Measurements from ENCODE around the gene CAMP.
A peak's percentile ranks its signal among the peaks of the same experiment; 100 is the strongest.
"Not testable (repeated sequence)": the region's sequence is repeated elsewhere in the genome, so short reads cannot be mapped to it uniquely, and the experiment has no call there.

Gene CAMP

GRCh38 chr3:48244461-48244860 is 21.2 kb downstream of the CAMP start:
- H3K4me3 ChIP-seq (ENCODE audit: low read depth, low read length): no peak overlapping the region
- no peak for DNase-seq (ENCODE audit: low read depth)

DNA sequence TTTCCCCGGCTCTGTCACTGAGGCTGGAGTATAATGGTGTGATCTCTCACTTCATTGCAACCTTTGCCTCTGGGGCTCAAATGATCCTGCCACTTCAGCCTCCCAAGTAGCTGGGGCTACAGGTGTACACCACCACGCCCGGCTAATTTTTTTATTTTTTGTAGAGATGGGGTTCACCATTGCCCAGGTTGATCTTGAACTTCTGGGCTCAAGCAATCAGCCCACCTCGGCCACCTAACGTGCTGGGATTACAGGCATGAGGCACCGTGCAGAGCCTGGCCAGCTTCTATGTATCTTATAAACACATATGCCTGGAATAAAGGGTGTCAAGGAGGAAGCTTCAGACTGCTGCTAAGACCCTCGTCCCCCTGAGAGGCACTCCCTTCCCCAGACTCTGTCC is 21.8 kb downstream of the CAMP start:
- no peak overlapping the region for H3K4me3 ChIP-seq (ENCODE audit: low read depth, low read length)
- DNase-seq (ENCODE audit: low read depth): no peak

DNA sequence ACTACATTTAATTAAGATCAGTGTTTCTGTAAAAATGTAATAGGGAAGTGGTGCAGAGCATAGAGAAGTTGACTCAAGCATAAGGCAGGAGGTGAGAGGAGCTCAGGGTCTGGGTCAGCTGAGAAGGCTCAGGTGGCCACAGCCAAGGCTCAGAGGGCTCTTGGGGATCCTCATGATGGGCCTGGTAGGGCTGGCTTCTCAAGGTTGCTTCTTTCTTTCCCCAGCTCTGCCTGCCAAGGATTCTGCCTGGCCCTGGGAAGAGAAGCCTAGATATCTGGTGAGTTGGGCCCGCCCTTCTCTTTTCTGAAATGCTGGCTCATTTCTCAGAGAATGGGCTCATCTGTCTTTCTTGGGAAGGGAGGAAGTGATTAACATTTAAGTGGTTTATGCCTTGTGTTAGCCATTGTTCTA is 24.1 kb downstream of the CAMP start:
- H3K4me3 ChIP-seq (ENCODE audit: low read depth, low read length): no peak overlapping the region
- DNase-seq (ENCODE audit: low read depth): no peak

GRCh38 chr3:48248095-48248850 is 25.0 kb downstream of the CAMP start:
- no peak for DNase-seq (ENCODE audit: low read depth)
- H3K4me3 ChIP-seq (ENCODE audit: low read depth, low read length): no peak overlapping the region

- no peak for DNase-seq (ENCODE audit: low read depth)
- no peak overlapping the region for H3K4me3 ChIP-seq (ENCODE audit: low read depth, low read length)
Measured at GRCh38 chr3:48256557-48256956, 33.3 kb downstream of the CAMP start.

DNA sequence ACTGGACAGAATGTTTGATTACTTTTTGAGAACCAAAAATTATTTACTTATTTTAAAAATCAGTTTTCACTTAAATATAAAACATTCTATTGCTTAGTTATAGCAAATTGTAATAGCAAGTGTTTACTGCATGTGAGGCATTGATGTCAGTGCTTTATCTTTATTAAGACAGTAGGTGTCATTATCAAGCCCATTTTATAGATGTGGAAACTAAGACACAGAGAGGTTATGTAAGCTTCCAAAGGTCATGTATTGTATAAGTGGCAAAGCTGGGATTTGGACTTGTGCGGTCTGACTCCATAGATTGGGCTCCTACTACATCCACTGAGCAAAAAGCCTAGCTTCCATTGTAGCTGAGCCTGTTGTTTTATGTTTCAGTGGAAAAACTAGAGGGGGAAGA is 35.2 kb downstream of the CAMP start:
- no peak overlapping the region for H3K4me3 ChIP-seq (ENCODE audit: low read depth, low read length)
- DNase-seq (ENCODE audit: low read depth): no peak

GRCh38 chr3:48267782-48268181 is 44.5 kb downstream of the CAMP start:
- no peak overlapping the region for H3K4me3 ChIP-seq (ENCODE audit: low read depth, low read length)
- no peak for DNase-seq (ENCODE audit: low read depth)

- H3K4me3 ChIP-seq (ENCODE audit: low read depth, low read length): no peak overlapping the region
- peak; percentile 31 for DNase-seq (ENCODE audit: low read depth)
Measured at GRCh38 chr3:48268381-48268935, 45.2 kb downstream of the CAMP start.

DNA sequence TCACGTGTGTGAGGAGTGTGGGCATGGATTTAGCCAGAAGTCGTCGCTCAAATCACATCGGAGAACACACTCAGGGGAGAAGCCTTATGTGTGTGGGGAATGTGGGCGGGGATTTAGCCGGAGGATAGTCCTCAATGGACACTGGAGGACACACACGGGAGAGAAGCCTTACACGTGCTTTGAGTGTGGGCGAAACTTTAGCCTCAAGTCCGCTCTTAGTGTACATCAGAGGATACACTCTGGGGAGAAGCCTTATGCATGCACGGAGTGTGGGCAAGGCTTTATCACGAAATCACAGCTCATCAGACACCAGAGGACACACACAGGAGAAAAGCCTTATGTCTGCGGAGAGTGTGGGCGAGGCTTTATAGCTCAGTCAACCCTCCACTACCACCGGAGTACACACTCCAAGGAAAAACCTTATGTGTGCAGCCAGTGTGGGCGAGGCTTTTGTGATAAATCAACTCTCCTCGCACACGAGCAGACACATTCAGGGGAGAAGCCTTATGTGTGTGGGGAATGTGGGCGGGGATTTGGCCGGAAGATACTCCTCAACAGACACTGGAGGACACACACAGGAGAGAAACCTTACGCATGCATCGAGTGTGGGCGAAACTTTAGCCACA is 45.8 kb downstream of the CAMP start:
- no peak overlapping the region for H3K4me3 ChIP-seq (ENCODE audit: low read depth, low read length)
- peak; percentile 49 for DNase-seq (ENCODE audit: low read depth)

GRCh38 chr3:48269592-48269991 is 46.3 kb downstream of the CAMP start:
- no peak overlapping the region for H3K4me3 ChIP-seq (ENCODE audit: low read depth, low read length)
- DNase-seq (ENCODE audit: low read depth): no peak

DNA sequence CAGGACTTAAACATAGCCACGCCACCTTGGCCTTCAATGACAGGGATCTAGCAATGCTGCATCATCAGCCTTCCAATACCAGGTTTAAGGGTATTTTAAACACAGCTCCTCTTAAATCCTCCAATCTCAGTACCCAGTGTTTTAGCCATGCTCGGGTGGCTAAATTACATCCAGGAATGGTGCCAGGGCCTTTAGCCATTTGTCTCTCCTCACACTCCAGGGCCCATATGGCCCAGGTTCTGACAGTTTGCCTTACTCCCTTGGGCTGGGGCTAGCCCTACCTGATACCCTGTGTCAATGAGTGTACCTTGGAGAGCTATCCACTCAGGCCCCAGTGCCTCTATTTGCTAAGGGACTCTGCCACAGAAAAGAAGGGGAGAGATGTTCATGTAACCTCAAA is 47.0 kb downstream of the CAMP start:
- DNase-seq (ENCODE audit: low read depth): no peak
- no peak overlapping the region for H3K4me3 ChIP-seq (ENCODE audit: low read depth, low read length)

- H3K4me3 ChIP-seq (ENCODE audit: low read depth, low read length); DNase-seq (ENCODE audit: low read depth): not testable (repeated sequence)
Measured at GRCh38 chr3:48271223-48271622, 47.9 kb downstream of the CAMP start.

GRCh38 chr3:48271763-48272498 is 48.6 kb downstream of the CAMP start:
- DNase-seq (ENCODE audit: low read depth): no peak
- no peak overlapping the region for H3K4me3 ChIP-seq (ENCODE audit: low read depth, low read length)

GRCh38 chr3:48273594-48274211 is 50.4 kb downstream of the CAMP start:
- peak; percentile 11 for DNase-seq (ENCODE audit: low read depth)
- H3K4me3 ChIP-seq (ENCODE audit: low read depth, low read length): no peak overlapping the region

- H3K4me3 ChIP-seq (ENCODE audit: low read depth, low read length): no peak overlapping the region
- no peak for DNase-seq (ENCODE audit: low read depth)
Measured at GRCh38 chr3:48274452-48274851, 51.2 kb downstream of the CAMP start.

All from skeletal muscle cell (primary cell).